Testis (tissue), 3 donors: ENCODE measurements around the gene LRRC26. TPM values are rescaled to one million over a fixed set of nuclear protein-coding genes. Genes with fewer than 3 reads are reported as not detected.

ENCODE experiments used
- DNase-seq: peaks from one replicate; pipeline ENCODE4 v3.0.0-alpha.2; 2019
- H3K27ac ChIP-seq, 2 donors: fragments of 200-600 bp; sonication (generic); one replicate each; pipeline ENCODE4 v1.5.1; 2019
- H3K27me3 ChIP-seq: fragments of 200-600 bp; sonication (generic); one replicate; pipeline ENCODE4 v1.5.1; 2019
- H3K36me3 ChIP-seq: fragments of 200-600 bp; sonication (generic); one replicate; pipeline ENCODE4 v1.5.1; 2017; ENCODE audit warnings: low read depth; ENCODE audit errors: missing control alignments
- H3K4me1 ChIP-seq: fragments of 200-600 bp; sonication (generic); one replicate; pipeline ENCODE4 v1.5.1; 2019
- H3K4me3 ChIP-seq, 2 donors: fragments of 200-600 bp; sonication (generic); one replicate each; pipeline ENCODE4 v1.5.1; 2017 to 2019
- H3K9me3 ChIP-seq: fragments of 200-600 bp; sonication (generic); one replicate; pipeline ENCODE4 v1.5.1; 2017
- POLR2A ChIP-seq: fragments of 450-650 bp; IDR thresholded peaks from one replicate; pipeline ENCODE4 v1.6.1; 2017; ENCODE audit warnings: antibody characterized with exemption, mild to moderate bottlenecking, moderate library complexity
- WGBS, 2 donors: methylation state at CpG; one replicate each; pipeline ENCODE4 v1.1.5; 2018; 5-methylcytosine and 5-hydroxymethylcytosine counted together
- intact Hi-C: fragments of 100-400 bp; cut with DNase I; formaldehyde crosslinking; loops from one replicate; pipeline ENCODE4 v1.15.1; 2023; ENCODE audit warnings: low total_unique reads
- polyA plus RNA-seq: library from polyadenylated mRNA; stranded (reverse); fragments of 350-450 nt; fragmentation: Illumina TruSeq; extraction: RNeasy Lipid Tissue Mini Kit (QIAGEN cat#74804); gene quantifications from one replicate; pipeline ENCODE4 v1.2.3, GENCODE V29; 2014; ENCODE audit warnings: low read depth, low replicate concordance; ENCODE audit not compliant: insufficient read depth
- total RNA-seq, 2 donors: library from RNA; depleted of rRNA; stranded (reverse); fragments of >200 nt; gene quantifications; one replicate each; pipeline ENCODE4 v1.2.3, GENCODE V29; 2016
- TF ChIP-seq, protein P1 (sequence below), 3 experiments: fragments of 450-650 bp in 2 of 3; fragments of 200-600 bp in 1 of 3; sonication (generic) in 1 of 3; IDR thresholded peaks; one replicate each; pipeline ENCODE4 v1.5.1; 2016 to 2019; ENCODE audit warnings: antibody characterized with exemption in 3 of 3, mild to moderate bottlenecking in 2 of 3, moderate library complexity in 1 of 3

Gene LRRC26
- total and polyA plus RNA-seq, 3 donors from 2014 or later = 2.4 to 5.1 TPM; not detected in 1

GRCh38 chr9:137143459-137143858 lies 26.4 kb downstream of the LRRC26 start:
- no peaks in the 10 kb centered on the region for H3K9me3 ChIP-seq
- WGBS, 2 donors = 65 to 78% methylated on average over 4 of the region's 4 CpGs
- no peaks in the 10 kb centered on the region for H3K4me1 ChIP-seq
- DNase-seq = no peak
- TF ChIP-seq, protein P1, sequence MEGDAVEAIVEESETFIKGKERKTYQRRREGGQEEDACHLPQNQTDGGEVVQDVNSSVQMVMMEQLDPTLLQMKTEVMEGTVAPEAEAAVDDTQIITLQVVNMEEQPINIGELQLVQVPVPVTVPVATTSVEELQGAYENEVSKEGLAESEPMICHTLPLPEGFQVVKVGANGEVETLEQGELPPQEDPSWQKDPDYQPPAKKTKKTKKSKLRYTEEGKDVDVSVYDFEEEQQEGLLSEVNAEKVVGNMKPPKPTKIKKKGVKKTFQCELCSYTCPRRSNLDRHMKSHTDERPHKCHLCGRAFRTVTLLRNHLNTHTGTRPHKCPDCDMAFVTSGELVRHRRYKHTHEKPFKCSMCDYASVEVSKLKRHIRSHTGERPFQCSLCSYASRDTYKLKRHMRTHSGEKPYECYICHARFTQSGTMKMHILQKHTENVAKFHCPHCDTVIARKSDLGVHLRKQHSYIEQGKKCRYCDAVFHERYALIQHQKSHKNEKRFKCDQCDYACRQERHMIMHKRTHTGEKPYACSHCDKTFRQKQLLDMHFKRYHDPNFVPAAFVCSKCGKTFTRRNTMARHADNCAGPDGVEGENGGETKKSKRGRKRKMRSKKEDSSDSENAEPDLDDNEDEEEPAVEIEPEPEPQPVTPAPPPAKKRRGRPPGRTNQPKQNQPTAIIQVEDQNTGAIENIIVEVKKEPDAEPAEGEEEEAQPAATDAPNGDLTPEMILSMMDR (IDR thresholded peaks at IDR 0.05) = no peak
- TF ChIP-seq POLR2A = no peak
- no peak overlapping the region for H3K27ac ChIP-seq
- intact Hi-C loops = no loop called here
- no peaks in the 10 kb centered on the region for H3K36me3 ChIP-seq
- no peaks in the 10 kb centered on the region for H3K27me3 ChIP-seq
- no peak overlapping the region for H3K4me3 ChIP-seq

- Histone ChIP-seq H3K36me3 (no peaks in the 10 kb centered on the region), H3K9me3 (no peaks in the 10 kb centered on the region), H3K27me3 (no peaks in the 10 kb centered on the region), H3K4me1 (no peaks in the 10 kb centered on the region), H3K4me3 (no peak overlapping the region), H3K27ac (no peak overlapping the region)
- intact Hi-C loops = no loop called here
- 74 to 81% methylated on average over 22 to 24 of the region's 24 CpGs for WGBS, 2 donors
- DNase-seq = no peak
- no peak for TF ChIP-seq POLR2A
- TF ChIP-seq, protein P1 (IDR thresholded peaks at IDR 0.05) = no peak
These were observed 27.6 kb downstream of the LRRC26 start for GRCh38 chr9:137141976-137142936.

DNA sequence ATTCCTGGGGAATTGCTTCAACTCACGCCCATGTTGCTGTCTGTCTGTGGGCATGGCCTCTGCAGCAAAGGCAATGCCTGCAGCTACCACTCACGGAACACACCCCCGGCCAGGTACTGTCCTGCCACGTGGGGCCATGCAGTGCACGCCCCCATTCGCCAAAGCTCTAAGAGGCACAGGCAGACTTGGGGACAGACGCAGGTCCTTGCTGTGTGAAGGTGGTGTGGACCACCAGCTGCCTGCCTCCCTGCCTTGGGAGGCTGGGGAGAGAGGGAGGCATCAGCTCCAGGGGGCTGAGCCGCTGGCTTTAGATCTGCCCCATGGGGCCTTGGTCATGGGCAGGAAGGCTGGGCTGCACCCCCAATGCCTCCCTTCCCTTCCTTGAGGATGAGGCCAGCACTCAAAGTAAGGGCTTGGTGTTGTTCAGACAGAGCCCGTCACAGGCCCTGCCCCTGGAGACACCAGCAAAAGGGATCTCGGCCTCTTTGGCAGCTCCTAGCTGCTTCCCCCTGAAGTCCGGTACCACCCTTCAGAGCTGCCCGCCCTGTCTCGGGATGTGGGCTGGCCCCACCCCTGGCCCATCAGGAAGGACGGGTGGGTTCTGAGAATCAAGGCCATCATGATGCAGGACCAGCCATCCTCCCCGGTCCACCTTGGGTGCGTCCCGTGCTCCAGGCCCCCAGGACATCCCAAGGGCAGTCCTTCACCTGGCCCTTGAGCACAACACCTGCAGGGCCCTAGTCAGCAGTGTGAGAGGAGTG lies 28.6 kb downstream of the LRRC26 start:
- Histone ChIP-seq H3K27me3 (no peaks in the 10 kb centered on the region), H3K4me3 (no peak overlapping the region), H3K4me1 (no peaks in the 10 kb centered on the region), H3K27ac (no peak overlapping the region), H3K36me3 (no peaks in the 10 kb centered on the region), H3K9me3 (no peaks in the 10 kb centered on the region)
- DNase-seq = no peak
- 80 to 84% methylated on average over 12 to 17 of the region's 17 CpGs for WGBS, 2 donors
- no peak for TF ChIP-seq POLR2A
- TF ChIP-seq, protein P1 (IDR thresholded peaks at IDR 0.05) = no peak
- intact Hi-C loops = no loop called here

DNA sequence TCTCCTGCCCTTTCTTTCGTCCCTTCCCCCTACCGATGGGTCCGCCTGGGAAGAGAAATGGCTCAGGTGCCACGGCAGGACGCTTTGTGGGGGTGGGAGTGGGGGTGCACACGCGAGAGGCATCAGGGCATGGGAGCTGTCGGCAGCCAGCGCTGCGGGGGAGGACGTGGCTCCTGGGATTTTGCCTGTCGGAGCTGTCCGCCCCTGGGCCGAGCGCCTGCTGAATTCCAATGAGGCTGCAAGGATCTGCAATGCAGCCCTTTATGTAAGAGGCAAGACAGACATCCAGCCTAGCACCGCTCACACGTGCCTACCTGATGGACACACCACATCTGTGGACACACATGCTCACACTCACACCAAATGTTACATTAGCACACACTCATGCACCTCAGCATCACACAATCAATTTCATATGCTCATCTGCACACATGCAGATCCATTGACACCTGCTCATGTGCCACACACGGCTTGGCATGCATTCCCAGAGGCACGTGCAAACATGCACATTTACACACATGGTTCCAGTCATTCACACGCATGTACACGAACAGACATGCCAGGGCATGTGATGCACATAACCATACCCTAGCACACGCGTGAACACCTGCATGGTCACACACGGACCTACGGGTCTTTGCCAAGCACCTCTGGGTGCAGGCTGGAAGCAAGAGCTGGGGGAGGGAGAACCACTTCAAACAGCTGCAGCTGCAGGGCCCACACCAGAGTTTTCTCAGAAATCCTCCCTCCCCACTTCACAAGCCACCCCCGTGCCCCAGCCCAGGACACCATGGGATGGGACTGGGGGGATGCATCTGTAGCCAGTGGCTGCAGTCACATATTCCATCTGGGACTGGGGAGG lies 29.5 kb downstream of the LRRC26 start:
- Histone ChIP-seq H3K4me1 (no peaks in the 10 kb centered on the region), H3K27ac (no peak overlapping the region), H3K36me3 (no peaks in the 10 kb centered on the region), H3K27me3 (no peaks in the 10 kb centered on the region), H3K4me3 (no peak overlapping the region), H3K9me3 (no peaks in the 10 kb centered on the region)
- no peak for DNase-seq
- no peak for TF ChIP-seq POLR2A
- TF ChIP-seq, protein P1 (IDR thresholded peaks at IDR 0.05) = no peak
- intact Hi-C loops = no loop called here
- WGBS, 2 donors = 49 to 63% methylated on average over 11 to 25 of the region's 26 CpGs
